ENCODE results near the gene SLC16A14. TPM values are rescaled to one million over a fixed set of nuclear protein-coding genes. Genes with fewer than 3 reads are reported as not detected.
"Not testable (repeated sequence)": the region's sequence is repeated elsewhere in the genome, so short reads cannot be mapped to it uniquely, and the experiment has no call there.

The SLC16A14 gene, protein sequence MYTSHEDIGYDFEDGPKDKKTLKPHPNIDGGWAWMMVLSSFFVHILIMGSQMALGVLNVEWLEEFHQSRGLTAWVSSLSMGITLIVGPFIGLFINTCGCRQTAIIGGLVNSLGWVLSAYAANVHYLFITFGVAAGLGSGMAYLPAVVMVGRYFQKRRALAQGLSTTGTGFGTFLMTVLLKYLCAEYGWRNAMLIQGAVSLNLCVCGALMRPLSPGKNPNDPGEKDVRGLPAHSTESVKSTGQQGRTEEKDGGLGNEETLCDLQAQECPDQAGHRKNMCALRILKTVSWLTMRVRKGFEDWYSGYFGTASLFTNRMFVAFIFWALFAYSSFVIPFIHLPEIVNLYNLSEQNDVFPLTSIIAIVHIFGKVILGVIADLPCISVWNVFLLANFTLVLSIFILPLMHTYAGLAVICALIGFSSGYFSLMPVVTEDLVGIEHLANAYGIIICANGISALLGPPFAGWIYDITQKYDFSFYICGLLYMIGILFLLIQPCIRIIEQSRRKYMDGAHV
- total RNA-seq (ENCODE audit: low replicate concordance) = 0.49 and 1.4 TPM in 2 replicates

DNA sequence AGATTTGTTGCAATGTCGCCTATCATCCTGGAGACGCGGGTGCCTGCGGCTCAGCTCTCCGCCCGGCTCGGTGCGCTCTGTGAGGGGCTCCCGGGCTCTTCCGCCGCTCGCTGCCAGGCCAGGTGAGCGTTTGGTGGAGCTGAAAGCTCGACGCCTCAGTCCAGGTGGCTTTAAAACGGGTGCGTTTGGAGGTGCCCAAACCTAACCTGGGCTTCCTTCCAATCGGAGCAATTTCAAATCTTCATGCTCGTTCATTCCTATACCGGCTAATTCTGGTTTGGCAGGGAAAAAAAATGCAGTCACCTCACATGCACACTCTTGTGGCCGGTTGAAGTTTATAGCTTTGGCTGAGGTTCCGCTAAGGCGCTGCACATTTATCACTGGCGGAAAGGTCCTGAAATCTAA, at the start of gene SLC16A14:
TSS of gene SLC16A14 (minus strand) at position 274 of the 405 bp plus-strand sequence. CDS start 9,572 bp downstream, outside the sequence.
- TF ChIP-seq, protein P1, sequence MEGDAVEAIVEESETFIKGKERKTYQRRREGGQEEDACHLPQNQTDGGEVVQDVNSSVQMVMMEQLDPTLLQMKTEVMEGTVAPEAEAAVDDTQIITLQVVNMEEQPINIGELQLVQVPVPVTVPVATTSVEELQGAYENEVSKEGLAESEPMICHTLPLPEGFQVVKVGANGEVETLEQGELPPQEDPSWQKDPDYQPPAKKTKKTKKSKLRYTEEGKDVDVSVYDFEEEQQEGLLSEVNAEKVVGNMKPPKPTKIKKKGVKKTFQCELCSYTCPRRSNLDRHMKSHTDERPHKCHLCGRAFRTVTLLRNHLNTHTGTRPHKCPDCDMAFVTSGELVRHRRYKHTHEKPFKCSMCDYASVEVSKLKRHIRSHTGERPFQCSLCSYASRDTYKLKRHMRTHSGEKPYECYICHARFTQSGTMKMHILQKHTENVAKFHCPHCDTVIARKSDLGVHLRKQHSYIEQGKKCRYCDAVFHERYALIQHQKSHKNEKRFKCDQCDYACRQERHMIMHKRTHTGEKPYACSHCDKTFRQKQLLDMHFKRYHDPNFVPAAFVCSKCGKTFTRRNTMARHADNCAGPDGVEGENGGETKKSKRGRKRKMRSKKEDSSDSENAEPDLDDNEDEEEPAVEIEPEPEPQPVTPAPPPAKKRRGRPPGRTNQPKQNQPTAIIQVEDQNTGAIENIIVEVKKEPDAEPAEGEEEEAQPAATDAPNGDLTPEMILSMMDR (IDR thresholded peaks at IDR 0.05; ENCODE audit: insufficient read depth, low read length) = peak; percentile 46
- peak; percentile 65 for DNase-seq (ENCODE audit: low read depth)
- H3K4me3 ChIP-seq (ENCODE audit: low read depth, low read length) = peak within 1 kb of the TSS; percentile 66

DNA sequence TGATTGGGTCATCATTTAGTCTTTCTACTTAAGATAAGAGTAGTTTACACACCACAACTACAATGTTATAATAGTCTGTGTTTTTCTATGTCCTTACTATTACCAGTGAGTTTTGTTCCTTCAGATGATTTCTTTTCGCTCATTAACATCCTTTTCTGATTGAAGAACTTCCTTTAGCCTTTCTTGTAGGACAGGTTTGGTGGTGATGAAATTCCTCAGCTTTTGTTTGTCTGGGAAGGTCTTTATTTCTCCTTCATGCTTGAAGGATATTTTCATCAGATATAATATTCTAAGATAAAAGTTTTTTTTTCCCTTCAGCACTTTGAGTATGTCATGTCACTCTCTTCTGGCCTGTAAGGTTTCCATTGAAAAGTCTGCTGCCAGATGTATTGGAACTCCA, 38.0 kb upstream of the SLC16A14 start:
- DNase-seq (ENCODE audit: low read depth) = no peak
- TF ChIP-seq, protein P1 (IDR thresholded peaks at IDR 0.05; ENCODE audit: insufficient read depth, low read length) = no peak
- H3K4me3 ChIP-seq (ENCODE audit: low read depth, low read length) = no peak overlapping the region

DNA sequence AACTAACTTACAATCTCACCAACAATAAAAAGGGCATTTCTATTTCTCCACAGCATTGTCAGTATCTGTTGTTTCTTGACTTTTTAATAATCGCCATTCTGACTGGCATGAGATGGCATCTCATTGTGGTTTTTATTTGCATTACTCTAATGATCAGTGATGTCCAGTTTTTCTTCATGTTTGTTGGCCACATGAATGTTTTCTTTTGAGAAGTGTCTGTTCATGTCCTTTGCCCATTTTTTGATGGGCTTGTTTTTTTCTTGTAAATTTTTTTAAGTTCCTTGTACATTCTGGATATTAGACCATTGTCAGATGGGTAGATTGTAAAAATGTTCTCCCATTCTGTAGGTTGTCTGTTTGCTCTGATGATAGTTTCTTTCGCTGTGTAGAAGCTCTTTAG, 33.2 kb upstream of the SLC16A14 start:
- H3K4me3 ChIP-seq (ENCODE audit: low read depth, low read length); DNase-seq (ENCODE audit: low read depth): not testable (repeated sequence)

DNA sequence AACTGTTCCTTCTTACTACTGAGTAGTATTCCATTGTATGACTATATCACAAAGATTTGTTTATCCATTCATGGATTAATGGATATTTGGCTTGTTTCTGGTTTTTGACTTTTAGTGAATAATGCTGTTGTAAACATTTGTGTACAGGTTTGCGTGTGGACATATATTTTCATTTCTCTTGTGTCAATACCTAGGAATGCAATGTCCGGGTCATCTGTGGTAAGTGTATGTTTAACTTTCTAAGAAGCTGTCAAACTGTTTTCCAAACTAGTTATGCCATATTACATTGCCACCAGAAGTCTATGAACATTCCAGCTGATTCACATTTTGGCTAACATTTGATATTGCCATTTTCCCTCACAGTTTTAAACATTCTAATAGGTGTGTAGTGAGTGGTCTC, 29.1 kb upstream of the SLC16A14 start:
- no peak overlapping the region for H3K4me3 ChIP-seq (ENCODE audit: low read depth, low read length)
- DNase-seq (ENCODE audit: low read depth) = no peak
- TF ChIP-seq, protein P1 (IDR thresholded peaks at IDR 0.05; ENCODE audit: insufficient read depth, low read length) = no peak

DNA sequence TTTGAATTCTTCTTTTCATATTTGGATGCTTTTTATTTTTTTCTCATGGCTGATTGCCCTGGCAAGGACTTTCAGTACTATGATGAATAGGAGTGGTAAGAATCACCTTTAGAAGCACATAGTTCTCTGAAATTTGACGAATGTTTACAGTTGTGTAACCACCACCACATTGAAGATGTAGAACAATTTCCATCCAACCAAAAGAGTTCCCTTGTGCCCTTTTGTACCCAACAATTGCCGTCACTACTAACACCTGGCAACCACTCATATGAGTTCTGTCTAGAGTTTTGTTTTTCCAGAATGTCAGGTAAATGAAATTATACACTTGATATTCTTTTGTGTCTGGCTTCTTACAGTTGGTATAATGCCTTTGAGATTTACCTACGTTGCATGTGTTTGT, 28.7 kb upstream of the SLC16A14 start:
- TF ChIP-seq, protein P1 (IDR thresholded peaks at IDR 0.05; ENCODE audit: insufficient read depth, low read length) = no peak
- DNase-seq (ENCODE audit: low read depth) = no peak

DNA sequence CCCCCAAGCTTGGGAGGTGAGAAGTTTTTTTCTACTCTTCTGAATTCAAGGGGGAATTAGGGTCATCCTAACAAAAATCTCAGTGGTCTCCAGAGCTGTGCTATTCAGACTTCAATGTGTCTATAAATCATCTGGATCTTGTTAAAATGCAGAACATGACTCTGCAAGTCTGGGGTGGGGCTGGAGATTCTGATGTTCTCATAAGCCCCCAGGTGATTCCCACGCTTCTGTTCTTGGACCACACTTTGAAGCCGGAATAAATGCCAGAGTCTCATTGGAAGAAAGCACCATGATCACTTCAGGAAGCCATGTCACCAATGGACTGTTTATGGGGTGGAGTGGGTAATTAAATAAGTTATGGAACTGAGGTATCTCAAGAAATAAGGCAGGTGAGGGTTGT, 22.2 kb upstream of the SLC16A14 start:
- DNase-seq (ENCODE audit: low read depth) = no peak
- TF ChIP-seq, protein P1 (IDR thresholded peaks at IDR 0.05; ENCODE audit: insufficient read depth, low read length) = no peak
- H3K4me3 ChIP-seq (ENCODE audit: low read depth, low read length) = no peak overlapping the region

More for the DNA sequence above, 28.7 kb upstream of the SLC16A14 start:
- no peak overlapping the region for H3K4me3 ChIP-seq (ENCODE audit: low read depth, low read length)

DNA sequence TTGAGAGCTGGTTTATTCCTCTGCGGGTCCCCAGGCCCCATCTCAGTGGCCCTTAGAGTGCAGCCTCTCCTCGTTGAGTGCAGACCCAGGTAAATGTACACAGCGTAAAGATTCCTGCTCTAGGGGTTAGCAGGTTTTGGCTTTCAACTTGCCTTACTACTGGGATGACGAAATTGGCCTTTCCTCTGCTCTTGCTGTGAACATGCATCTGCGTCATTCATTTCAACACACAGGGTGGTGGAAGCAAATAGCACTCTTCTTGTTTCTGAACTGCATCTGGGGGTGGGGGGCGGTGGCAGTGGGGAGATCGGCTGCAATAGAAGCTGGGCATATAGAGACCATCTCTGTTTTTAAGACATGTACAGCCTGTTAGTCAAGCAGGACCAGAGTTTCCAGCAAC, 16.5 kb upstream of the SLC16A14 start:
- TF ChIP-seq, protein P1 (IDR thresholded peaks at IDR 0.05; ENCODE audit: insufficient read depth, low read length) = no peak
- DNase-seq (ENCODE audit: low read depth) = no peak
- no peak overlapping the region for H3K4me3 ChIP-seq (ENCODE audit: low read depth, low read length)

Measured in fibroblast of the aortic adventitia (primary cell).